ENCODE results near the gene CIITA. TPM values are rescaled to one million over a fixed set of nuclear protein-coding genes. Genes with fewer than 3 reads are reported as not detected.
A peak's percentile ranks its signal among the peaks of the same experiment; 100 is the strongest.
"Not testable (repeated sequence)": the region's sequence is repeated elsewhere in the genome, so short reads cannot be mapped to it uniquely, and the experiment has no call there.

Gene CIITA, protein sequence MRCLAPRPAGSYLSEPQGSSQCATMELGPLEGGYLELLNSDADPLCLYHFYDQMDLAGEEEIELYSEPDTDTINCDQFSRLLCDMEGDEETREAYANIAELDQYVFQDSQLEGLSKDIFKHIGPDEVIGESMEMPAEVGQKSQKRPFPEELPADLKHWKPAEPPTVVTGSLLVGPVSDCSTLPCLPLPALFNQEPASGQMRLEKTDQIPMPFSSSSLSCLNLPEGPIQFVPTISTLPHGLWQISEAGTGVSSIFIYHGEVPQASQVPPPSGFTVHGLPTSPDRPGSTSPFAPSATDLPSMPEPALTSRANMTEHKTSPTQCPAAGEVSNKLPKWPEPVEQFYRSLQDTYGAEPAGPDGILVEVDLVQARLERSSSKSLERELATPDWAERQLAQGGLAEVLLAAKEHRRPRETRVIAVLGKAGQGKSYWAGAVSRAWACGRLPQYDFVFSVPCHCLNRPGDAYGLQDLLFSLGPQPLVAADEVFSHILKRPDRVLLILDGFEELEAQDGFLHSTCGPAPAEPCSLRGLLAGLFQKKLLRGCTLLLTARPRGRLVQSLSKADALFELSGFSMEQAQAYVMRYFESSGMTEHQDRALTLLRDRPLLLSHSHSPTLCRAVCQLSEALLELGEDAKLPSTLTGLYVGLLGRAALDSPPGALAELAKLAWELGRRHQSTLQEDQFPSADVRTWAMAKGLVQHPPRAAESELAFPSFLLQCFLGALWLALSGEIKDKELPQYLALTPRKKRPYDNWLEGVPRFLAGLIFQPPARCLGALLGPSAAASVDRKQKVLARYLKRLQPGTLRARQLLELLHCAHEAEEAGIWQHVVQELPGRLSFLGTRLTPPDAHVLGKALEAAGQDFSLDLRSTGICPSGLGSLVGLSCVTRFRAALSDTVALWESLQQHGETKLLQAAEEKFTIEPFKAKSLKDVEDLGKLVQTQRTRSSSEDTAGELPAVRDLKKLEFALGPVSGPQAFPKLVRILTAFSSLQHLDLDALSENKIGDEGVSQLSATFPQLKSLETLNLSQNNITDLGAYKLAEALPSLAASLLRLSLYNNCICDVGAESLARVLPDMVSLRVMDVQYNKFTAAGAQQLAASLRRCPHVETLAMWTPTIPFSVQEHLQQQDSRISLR
- 10 to 100 TPM in 3 of 9 donors, 1 to 10 TPM in 6; 1.6 to 73.9 (median 8.2) TPM for total RNA-seq
- 10 to 100 TPM in 1 of 2 donors, 1 to 10 TPM in 1; 2.6 to 10.8 TPM for polyA plus RNA-seq
- long read RNA-seq, donor 1, partial matches to known transcripts, result 0 of 2 reads
- long read RNA-seq, donor 1, other reads (novel, unspliced or antisense), result 2 of 2 reads
- long read RNA-seq, donor 2, partial matches to known transcripts, result 3 of 4 reads
- long read RNA-seq, donor 2, other reads (novel, unspliced or antisense), result 1 of 4 reads
- long read RNA-seq, donor 3, partial matches to known transcripts, result 1 of 6 reads
- long read RNA-seq, donor 3, other reads (novel, unspliced or antisense), result 4 of 6 reads

DNA sequence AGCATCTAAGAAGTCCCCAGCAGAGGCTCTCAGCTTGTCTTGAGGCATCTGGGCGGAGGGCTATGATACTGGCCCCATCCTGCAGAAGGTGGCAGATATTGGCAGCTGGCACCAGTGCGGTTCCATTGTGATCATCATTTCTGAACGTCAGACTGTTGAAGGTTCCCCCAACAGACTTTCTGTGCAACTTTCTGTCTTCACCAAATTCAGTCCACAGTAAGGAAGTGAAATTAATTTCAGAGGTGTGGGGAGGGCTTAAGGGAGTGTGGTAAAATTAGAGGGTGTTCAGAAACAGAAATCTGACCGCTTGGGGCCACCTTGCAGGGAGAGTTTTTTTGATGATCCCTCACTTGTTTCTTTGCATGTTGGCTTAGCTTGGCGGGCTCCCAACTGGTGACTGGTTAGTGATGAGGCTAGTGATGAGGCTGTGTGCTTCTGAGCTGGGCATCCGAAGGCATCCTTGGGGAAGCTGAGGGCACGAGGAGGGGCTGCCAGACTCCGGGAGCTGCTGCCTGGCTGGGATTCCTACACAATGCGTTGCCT, at the start of gene CIITA:
TSS of gene CIITA (plus strand) at position 404 of the 543 bp plus-strand sequence. CDS start at position 533, 129 bp downstream.
- ATAC-seq (peak in 3 of 4 donors; percentile 46 to 68 (median 58)), DNase-seq (peak; percentile 70 to 88 (median 77))
- peaks cover 0 to 9% (median 4%) of the 10 kb centered on the region in 9 donors for H3K27me3 ChIP-seq
- H3K36me3 ChIP-seq, result no peaks in the 10 kb centered on the region
- TF ChIP-seq, protein P1, sequence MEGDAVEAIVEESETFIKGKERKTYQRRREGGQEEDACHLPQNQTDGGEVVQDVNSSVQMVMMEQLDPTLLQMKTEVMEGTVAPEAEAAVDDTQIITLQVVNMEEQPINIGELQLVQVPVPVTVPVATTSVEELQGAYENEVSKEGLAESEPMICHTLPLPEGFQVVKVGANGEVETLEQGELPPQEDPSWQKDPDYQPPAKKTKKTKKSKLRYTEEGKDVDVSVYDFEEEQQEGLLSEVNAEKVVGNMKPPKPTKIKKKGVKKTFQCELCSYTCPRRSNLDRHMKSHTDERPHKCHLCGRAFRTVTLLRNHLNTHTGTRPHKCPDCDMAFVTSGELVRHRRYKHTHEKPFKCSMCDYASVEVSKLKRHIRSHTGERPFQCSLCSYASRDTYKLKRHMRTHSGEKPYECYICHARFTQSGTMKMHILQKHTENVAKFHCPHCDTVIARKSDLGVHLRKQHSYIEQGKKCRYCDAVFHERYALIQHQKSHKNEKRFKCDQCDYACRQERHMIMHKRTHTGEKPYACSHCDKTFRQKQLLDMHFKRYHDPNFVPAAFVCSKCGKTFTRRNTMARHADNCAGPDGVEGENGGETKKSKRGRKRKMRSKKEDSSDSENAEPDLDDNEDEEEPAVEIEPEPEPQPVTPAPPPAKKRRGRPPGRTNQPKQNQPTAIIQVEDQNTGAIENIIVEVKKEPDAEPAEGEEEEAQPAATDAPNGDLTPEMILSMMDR (IDR thresholded peaks at IDR 0.05), result no peak
- no peak for TF ChIP-seq POLR2A (IDR thresholded peaks at IDR 0.05)
- intact Hi-C loops (cut with DNase I), result loop anchor here in 1 of 10 donors (5.0 kb wide), 1 partner anchor 50 kb away; no protein-coding TSS in a partner anchor
- WGBS, 4 donors, result 52 to 63% (median 54%) methylated on average over 9 of the region's 9 CpGs
- peak within 1 kb of the TSS in 5 of 12 donors; percentile 69 to 91 (median 82) for H3K27ac ChIP-seq
- peak within 1 kb of the TSS in 7 of 12 donors; percentile 56 to 81 (median 65) for H3K4me3 ChIP-seq
- H3K4me1 ChIP-seq, result peaks cover 0 to 66% (median 13%) of the 10 kb centered on the region in 12 donors
- H3K9me3 ChIP-seq, result no peaks in the 10 kb centered on the region

DNA sequence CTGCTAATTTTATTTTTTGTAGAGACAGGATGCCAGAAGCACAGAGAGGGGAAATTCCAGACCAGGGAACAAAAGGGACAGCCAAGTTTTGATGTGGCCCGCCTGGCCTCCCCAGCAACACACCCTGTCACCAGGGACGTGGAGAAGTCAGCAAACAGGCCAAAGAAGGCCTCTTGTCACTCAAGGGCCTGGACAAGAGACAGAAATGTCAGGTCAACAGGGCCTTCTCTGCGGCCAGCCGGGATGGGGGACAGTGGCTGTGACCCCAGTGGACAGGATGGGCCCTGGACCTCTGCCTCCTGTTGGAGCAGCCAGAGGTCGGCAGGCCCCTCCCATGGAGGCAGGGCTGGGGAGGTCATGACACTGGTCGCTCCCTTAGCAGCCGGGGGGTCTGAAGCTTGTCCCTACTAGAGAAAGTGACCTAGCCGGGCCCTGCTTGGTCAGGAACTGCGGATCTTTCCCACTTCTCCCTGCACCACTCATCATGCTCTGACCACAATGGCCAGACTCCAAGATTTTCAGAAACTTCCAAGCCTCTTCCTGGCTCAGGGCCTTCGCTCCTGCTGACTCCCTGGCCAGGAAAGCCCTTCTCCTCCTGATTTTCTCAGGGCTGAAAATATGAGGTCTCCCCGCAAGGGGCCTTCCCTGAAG, 49.2 kb upstream of the CIITA start:
- Histone ChIP-seq H3K36me3 (no peaks in the 10 kb centered on the region), H3K4me1 (peaks cover 3 to 51% (median 33%) of the 10 kb centered on the region in 12 donors), H3K27me3 (no peaks in the 10 kb centered on the region), H3K9me3 (no peaks in the 10 kb centered on the region), H3K4me3 (peak overlapping the region in 4 of 12 donors; percentile 6 to 10 (median 8)), H3K27ac (peak overlapping the region; percentile 91 to 99 (median 94))
- DNase-seq, result peak; percentile 82 to 91 (median 90)
- no peak for TF ChIP-seq POLR2A (IDR thresholded peaks at IDR 0.05)
- TF ChIP-seq, protein P1 (IDR thresholded peaks at IDR 0.05), result no peak
- 7 to 17% (median 8%) methylated on average over 10 to 11 of the region's 11 CpGs for WGBS, 4 donors
- intact Hi-C loops (cut with DNase I), result loop anchor here in 7 of 10 donors (1.0 to 10.0 kb wide), 13 partner anchors 41 to 441 kb away; partner anchors contain the start of genes NUBP1 (in 3 of the 7), ATF7IP2 (in 1 of the 7) and CIITA (in 1 of the 7)
- peak; percentile 67 to 79 (median 72) for ATAC-seq

DNA sequence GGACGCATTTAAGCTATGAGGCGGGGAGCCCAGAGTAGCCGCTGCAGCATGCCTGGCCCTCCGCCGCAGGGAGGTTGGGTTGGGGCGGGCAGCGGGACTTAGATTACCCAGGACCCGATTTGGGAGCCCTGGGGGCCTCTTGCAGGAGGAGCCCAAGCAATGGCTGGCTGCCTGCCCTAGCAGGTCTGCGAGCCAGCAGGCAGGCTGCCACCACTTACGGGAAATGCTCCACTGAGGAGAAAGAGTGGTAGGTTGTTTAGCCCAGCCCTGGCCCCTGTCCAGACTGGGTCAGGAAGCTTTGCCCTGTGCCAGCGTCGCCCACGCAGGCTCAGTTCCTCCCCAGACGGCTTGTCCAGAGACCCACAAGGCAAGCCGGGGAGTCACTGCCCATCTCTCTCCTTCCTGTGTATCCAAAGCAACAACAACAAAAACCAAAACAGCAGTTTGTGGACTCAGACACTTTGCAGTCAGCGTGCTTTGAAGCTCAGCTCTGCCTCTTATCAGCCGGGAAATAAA, 48.1 kb upstream of the CIITA start:
- Histone ChIP-seq H3K27ac (peak overlapping the region; percentile 91 to 99 (median 94)), H3K36me3 (no peaks in the 10 kb centered on the region), H3K9me3 (no peaks in the 10 kb centered on the region), H3K27me3 (no peaks in the 10 kb centered on the region), H3K4me1 (peaks cover 3 to 51% (median 33%) of the 10 kb centered on the region in 12 donors), H3K4me3 (peak overlapping the region in 6 of 12 donors; percentile 6 to 16 (median 10))
- DNase-seq, result peak; percentile 93 to 98 (median 96)
- ATAC-seq, result peak; percentile 82 to 92 (median 86)
- WGBS, 4 donors, result 1 to 9% (median 4%) methylated on average over 12 to 17 of the region's 17 CpGs
- intact Hi-C loops (cut with DNase I), result loop anchor here in 7 of 10 donors (2.0 to 10.0 kb wide), 10 partner anchors 48 to 442 kb away; partner anchors contain the start of genes NUBP1 (in 3 of the 7), ATF7IP2 (in 1 of the 7) and CIITA (in 1 of the 7)
- TF ChIP-seq POLR2A (IDR thresholded peaks at IDR 0.05), result no peak
- TF ChIP-seq, protein P1 (IDR thresholded peaks at IDR 0.05), result no peak

DNA sequence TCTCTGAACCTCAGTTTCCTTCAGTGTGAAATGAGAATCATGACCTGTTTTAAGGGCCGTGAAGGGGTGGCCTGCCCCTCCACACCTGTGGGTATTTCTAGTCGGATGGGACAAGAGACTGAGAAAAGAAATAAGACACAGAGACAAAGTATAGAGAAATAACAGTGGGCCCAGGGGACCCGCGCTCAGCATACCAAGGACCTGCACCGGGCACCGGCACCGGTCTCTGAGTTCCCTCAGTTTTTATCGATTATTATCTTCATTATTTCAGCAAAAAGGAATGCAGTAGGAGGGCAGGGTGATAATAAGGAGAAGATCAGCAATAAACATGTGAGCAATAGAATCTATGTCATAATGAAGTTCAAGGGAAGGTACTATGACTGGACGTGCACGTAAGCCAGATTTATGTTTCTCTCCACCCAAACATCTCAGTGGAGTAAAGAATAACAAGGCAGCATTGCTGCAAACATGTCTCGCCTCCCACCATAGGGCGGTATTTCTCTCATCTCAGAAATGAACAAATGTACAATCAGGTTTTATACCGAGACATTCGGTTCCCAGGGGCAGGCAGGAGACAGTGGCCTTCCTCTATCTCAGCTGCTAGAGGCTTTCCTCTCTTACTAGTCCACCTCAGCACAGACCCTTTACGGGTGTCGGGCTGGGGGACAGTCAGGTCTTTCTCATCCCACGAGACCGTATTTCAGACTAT, 47.5 kb upstream of the CIITA start:
- intact Hi-C loops (cut with DNase I), result loop anchor here in 9 of 10 donors (2.0 to 10.0 kb wide), 13 partner anchors 38 to 442 kb away; partner anchors contain the start of genes NUBP1 (in 4 of the 9), ATF7IP2 (in 1 of the 9) and CIITA (in 1 of the 9)
- H3K4me1 ChIP-seq, result peaks cover 3 to 51% (median 33%) of the 10 kb centered on the region in 12 donors
- not testable (repeated sequence) for H3K36me3 ChIP-seq, H3K27me3 ChIP-seq, ATAC-seq, H3K9me3 ChIP-seq, DNase-seq
- WGBS, 4 donors, result 26 to 37% (median 30%) methylated on average over 17 to 18 of the region's 18 CpGs
- H3K27ac ChIP-seq, result peak overlapping the region; percentile 91 to 99 (median 94)
- H3K4me3 ChIP-seq, result peak overlapping the region in 2 of 12 donors; percentile 6 to 10

DNA sequence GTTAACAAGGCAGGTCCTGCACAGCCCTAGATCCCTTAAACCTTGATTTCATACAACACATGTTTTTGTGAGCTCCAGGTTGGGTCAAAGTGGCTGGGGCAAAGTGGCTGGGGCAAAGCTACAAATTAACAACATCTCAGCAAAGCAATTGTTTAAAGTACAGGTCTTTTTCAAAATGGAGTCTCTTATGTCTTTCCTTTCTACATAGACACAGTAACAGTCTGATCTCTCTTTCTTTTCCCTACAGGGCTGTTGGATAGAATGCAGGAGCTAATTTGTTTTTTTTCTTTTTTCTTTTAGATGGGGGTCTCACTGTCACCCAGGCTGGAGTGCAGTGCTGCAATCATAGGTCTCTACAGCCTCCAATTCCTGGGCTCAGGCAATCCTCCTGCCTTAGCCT, 46.8 kb upstream of the CIITA start:
- H3K9me3 ChIP-seq, DNase-seq, H3K36me3 ChIP-seq, H3K27me3 ChIP-seq, H3K4me3 ChIP-seq, ATAC-seq: not testable (repeated sequence)
- Histone ChIP-seq H3K27ac (peak overlapping the region in 10 of 12 donors; percentile 91 to 99 (median 94)), H3K4me1 (peaks cover 3 to 51% (median 33%) of the 10 kb centered on the region in 12 donors)
- intact Hi-C loops (cut with DNase I), result loop anchor here in 4 of 10 donors (5.0 to 10.0 kb wide), 5 partner anchors 37 to 88 kb away; partner anchors contain the start of gene NUBP1 (in 1 of the 4)

Measured in heart left ventricle (tissue), 16 donors.